Kidney (tissue), 14 donors: ENCODE data around the gene RHOF. TPM values are rescaled to one million over a fixed set of nuclear protein-coding genes. Genes with fewer than 3 reads are reported as not detected.
A peak's percentile ranks its signal among the peaks of the same experiment; 100 is the strongest.

Source experiments
- DNase-seq, 5 donors: peaks; one replicate each; pipeline ENCODE4 v3.0.0-alpha.2; 2013 to 2020
- FAIRE-seq: peaks from 2 replicates; lab custom pipeline; 2012; peaks lifted over from hg19 to GRCh38; lab: Jason Lieb, UNC
- H3K27ac ChIP-seq, 2 donors: one replicate each; pipeline ENCODE4 v1.7.0; 2013; ENCODE audit warnings: low read depth in 2 of 2, low read length in 2 of 2, inconsistent platforms in 1 of 2
- H3K27me3 ChIP-seq: one replicate; pipeline ENCODE4 v1.7.1; 2013; ENCODE audit warnings: low read length, inconsistent platforms; ENCODE audit not compliant: control insufficient read depth, insufficient read depth
- H3K36me3 ChIP-seq, 3 donors: one replicate each; pipeline versions ENCODE4 v1.7.0 to v1.7.1; 2013; ENCODE audit warnings: low read length in 3 of 3, control low read depth in 1 of 3, inconsistent platforms in 1 of 3; ENCODE audit not compliant: insufficient read depth in 3 of 3, control insufficient read depth in 2 of 3
- H3K4me1 ChIP-seq, 3 donors: one replicate each; pipeline versions ENCODE4 v1.7.0 to v1.7.1; 2013; ENCODE audit warnings: low read length in 3 of 3, inconsistent platforms in 1 of 3, low read depth in 1 of 3; ENCODE audit not compliant: control insufficient read depth in 2 of 3, insufficient read depth in 2 of 3
- H3K4me3 ChIP-seq, 3 donors: one replicate each; pipeline versions ENCODE4 v1.7.0 to v1.8.1; 2013; ENCODE audit warnings: low read length in 3 of 3, control low read depth in 1 of 3, inconsistent platforms in 1 of 3
- H3K9ac ChIP-seq, 3 donors: one replicate each; pipeline versions ENCODE4 v1.7.0 to v1.7.1; 2013; ENCODE audit warnings: low read length in 3 of 3, control low read depth in 1 of 3, inconsistent platforms in 1 of 3
- H3K9me3 ChIP-seq, 3 donors: one replicate each; pipeline versions ENCODE4 v1.7.0 to v1.7.1; 2013; ENCODE audit warnings: low read length in 3 of 3, control low read depth in 1 of 3, inconsistent platforms in 1 of 3; ENCODE audit not compliant: control insufficient read depth in 2 of 3, insufficient read depth in 1 of 3
- CTCF ChIP-seq: IDR thresholded peaks from 3 replicates; pipeline ENCODE4 v1.5.1; 2012; ENCODE audit warnings: mild to moderate bottlenecking, moderate library complexity, borderline replicate concordance; ENCODE audit not compliant: insufficient read depth; ENCODE audit errors: extremely low read depth
- intact Hi-C: fragments of 100-400 bp; cut with DNase I; formaldehyde crosslinking; loops from one replicate; pipeline ENCODE4 v1.11.1; 2022
- polyA plus RNA-seq: library from polyadenylated mRNA; stranded (reverse); fragments of 350-450 nt; fragmentation: Illumina TruSeq; extraction: RNeasy Lipid Tissue Mini Kit (QIAGEN cat#74804); gene quantifications from one replicate; pipeline ENCODE4 v1.2.3, GENCODE V29; 2014; ENCODE audit warnings: low read depth, low replicate concordance; ENCODE audit not compliant: insufficient read depth
- total RNA-seq: library from RNA; stranded (reverse); fragmentation: NEBNext Ultra II Directional; extraction: Animal tissue kit (Norgen Biotek cat#: 25700); gene quantifications from one replicate; pipeline ENCODE4 v1.2.1, GENCODE V29; 2021
- donor health status: control.
- donor health status: control.
- donor health status: control.
- donor health status: control.
- donor health status: control.
- donor health status: DM: yes; HTN: yes; CAD: no.
- donor health status: Normal renal cell carcinoma (clear cell type).

RHOF gene
- total and polyA plus RNA-seq, 2 donors from 2014 or later = 23.9 to 42.6 TPM

GRCh38 chr12:121806546-121807423 lies 13.3 kb upstream of the RHOF start:
- Histone ChIP-seq H3K9me3 (no peaks in the 10 kb centered on the region), H3K4me3 (peak overlapping the region; percentile 41 to 64 (median 50)), H3K4me1 (peaks cover 0 to 30% (median 11%) of the 10 kb centered on the region in 3 donors), H3K27ac (peak overlapping the region in 1 of 2 donors; percentile 55), H3K9ac (peak overlapping the region in 2 of 3 donors; percentile 44 to 80), H3K27me3 (no peaks in the 10 kb centered on the region), H3K36me3 (peaks cover 0 to 30% (median 9%) of the 10 kb centered on the region in 3 donors)
- DNase-seq = peak; percentile 13 to 66 (median 52)
- intact Hi-C loops = no loop called here
- TF ChIP-seq CTCF = no peak
- no peak for FAIRE-seq

GRCh38 chr12:121806009-121806545 lies 12.6 kb upstream of the RHOF start:
- Histone ChIP-seq H3K4me3 (peak overlapping the region; percentile 41 to 64 (median 50)), H3K27me3 (no peaks in the 10 kb centered on the region), H3K4me1 (peaks cover 0 to 23% (median 4%) of the 10 kb centered on the region in 3 donors), H3K27ac (peak overlapping the region in 1 of 2 donors; percentile 55), H3K9me3 (no peaks in the 10 kb centered on the region), H3K9ac (peak overlapping the region in 2 of 3 donors; percentile 44 to 80), H3K36me3 (peaks cover 0 to 30% (median 9%) of the 10 kb centered on the region in 3 donors)
- intact Hi-C loops = no loop called here
- FAIRE-seq = no peak
- peak in 2 of 5 donors; percentile 69 to 75 for DNase-seq
- no peak for TF ChIP-seq CTCF

GRCh38 chr12:121805171-121806008 lies 11.9 kb upstream of the RHOF start:
- H3K36me3 ChIP-seq = peaks cover 0 to 23% (median 5%) of the 10 kb centered on the region in 3 donors
- H3K27me3 ChIP-seq = no peaks in the 10 kb centered on the region
- intact Hi-C loops = no loop called here
- peak overlapping the region; percentile 80 to 93 for H3K27ac ChIP-seq
- H3K9me3 ChIP-seq = no peaks in the 10 kb centered on the region
- no peak for TF ChIP-seq CTCF
- H3K9ac ChIP-seq = peak overlapping the region in 2 of 3 donors; percentile 20 to 65
- DNase-seq (peak; percentile 29 to 80 (median 70)), FAIRE-seq (no peak)
- H3K4me1 ChIP-seq = peaks cover 0 to 18% (median 0%) of the 10 kb centered on the region in 3 donors
- peak overlapping the region; percentile 46 to 71 (median 59) for H3K4me3 ChIP-seq
